Chondrocyte (in vitro differentiated cells): ENCODE results near the gene CPPED1. TPM values are rescaled to one million over a fixed set of nuclear protein-coding genes. Genes with fewer than 3 reads are reported as not detected.
"Not testable (repeated sequence)": the region's sequence is repeated elsewhere in the genome, so short reads cannot be mapped to it uniquely, and the experiment has no call there.

Experiments
- DNase-seq: peaks from one replicate; pipeline ENCODE4 v3.0.0; 2021; ENCODE audit warnings: mixed read lengths, low spot score
- H3K27ac Mint-ChIP-seq: one replicate; pipeline ENCODE4 v1.8.0; 2021; ENCODE audit warnings: mild to moderate bottlenecking, moderate library complexity, mixed read lengths; ENCODE audit not compliant: unreplicated experiment
- H3K27me3 Mint-ChIP-seq: 2 replicates; pipeline ENCODE4 v1.8.0; 2021; ENCODE audit warnings: low read depth, mixed read lengths
- H3K36me3 Mint-ChIP-seq: 2 replicates; pipeline ENCODE4 v1.8.0; 2021; ENCODE audit warnings: low read depth, mixed read lengths
- H3K4me1 Mint-ChIP-seq: 2 replicates; pipeline ENCODE4 v1.8.0; 2021; ENCODE audit warnings: low read depth, mild to moderate bottlenecking, mixed read lengths
- H3K4me3 Mint-ChIP-seq: one replicate; pipeline ENCODE4 v1.8.0; 2021; ENCODE audit warnings: mild to moderate bottlenecking, moderate library complexity, mixed read lengths; ENCODE audit not compliant: unreplicated experiment
- H3K9me3 Mint-ChIP-seq: 2 replicates; pipeline ENCODE4 v1.8.0; 2021; ENCODE audit warnings: low read depth, mixed read lengths
- total RNA-seq: library from RNA; stranded (reverse); gene quantifications from 3 replicates; pipeline ENCODE4 v1.2.1, GENCODE V29; 2021
- TF ChIP-seq, protein P1 (sequence below): fragments of 200-600 bp; sonication (generic); IDR thresholded peaks from 2 replicates; pipeline ENCODE4 v1.5.0; 2021; ENCODE audit warnings: antibody characterized with exemption, mild to moderate bottlenecking, moderate library complexity

The CPPED1 gene
- total RNA-seq, 1 donor from 2014 or later: 18.1 TPM

DNA sequence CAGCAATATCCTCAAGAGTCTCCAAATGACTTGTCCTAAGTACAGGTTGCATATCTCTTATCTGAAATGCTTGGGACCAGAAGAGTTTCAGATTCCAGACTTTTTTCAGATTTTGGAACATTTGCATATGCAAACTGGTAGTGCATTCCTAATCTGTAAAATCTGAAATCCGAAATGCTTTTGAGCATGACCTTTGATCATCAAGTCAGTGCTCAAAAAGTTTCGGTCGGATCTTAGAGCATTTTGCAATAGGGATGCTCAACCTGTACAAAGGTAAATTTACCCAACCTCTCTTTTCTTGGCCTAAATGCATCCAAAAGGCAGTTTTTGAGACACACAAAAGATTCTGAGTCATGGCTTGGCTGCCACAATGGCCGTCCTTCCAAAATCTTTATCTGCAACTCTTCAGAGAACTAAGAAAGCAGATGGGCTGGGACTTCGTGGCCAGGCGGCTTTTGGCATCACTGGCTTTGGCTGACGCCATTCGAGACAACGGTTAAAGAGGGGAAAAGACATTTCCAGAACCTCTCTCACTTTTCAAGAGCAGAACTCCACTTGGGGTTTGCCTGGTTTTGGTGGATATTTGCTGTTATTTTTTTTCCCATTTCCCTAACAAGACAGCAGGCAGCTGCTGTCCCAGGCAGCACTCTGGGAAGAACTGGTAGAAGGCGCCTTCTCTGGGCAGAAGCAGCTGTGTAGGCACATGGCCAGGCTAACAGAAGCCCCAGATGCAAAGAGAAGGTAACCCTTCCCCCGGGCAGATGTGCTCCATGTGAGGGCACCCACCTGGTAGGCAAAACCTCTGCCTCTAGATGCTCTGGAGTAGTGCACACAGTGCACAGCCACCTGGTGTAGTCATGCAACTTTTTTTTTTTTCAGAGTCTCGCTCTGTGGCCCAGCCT is 8.9 kb downstream of the CPPED1 start:
- Mint-ChIP-seq H3K9me3 (no peaks in the 10 kb centered on the region), H3K4me1 (peaks cover 15% of the 10 kb centered on the region), H3K36me3 (no peaks in the 10 kb centered on the region), H3K27ac (no peak overlapping the region), H3K4me3 (no peak overlapping the region), H3K27me3 (no peaks in the 10 kb centered on the region)
- TF ChIP-seq, protein P1, sequence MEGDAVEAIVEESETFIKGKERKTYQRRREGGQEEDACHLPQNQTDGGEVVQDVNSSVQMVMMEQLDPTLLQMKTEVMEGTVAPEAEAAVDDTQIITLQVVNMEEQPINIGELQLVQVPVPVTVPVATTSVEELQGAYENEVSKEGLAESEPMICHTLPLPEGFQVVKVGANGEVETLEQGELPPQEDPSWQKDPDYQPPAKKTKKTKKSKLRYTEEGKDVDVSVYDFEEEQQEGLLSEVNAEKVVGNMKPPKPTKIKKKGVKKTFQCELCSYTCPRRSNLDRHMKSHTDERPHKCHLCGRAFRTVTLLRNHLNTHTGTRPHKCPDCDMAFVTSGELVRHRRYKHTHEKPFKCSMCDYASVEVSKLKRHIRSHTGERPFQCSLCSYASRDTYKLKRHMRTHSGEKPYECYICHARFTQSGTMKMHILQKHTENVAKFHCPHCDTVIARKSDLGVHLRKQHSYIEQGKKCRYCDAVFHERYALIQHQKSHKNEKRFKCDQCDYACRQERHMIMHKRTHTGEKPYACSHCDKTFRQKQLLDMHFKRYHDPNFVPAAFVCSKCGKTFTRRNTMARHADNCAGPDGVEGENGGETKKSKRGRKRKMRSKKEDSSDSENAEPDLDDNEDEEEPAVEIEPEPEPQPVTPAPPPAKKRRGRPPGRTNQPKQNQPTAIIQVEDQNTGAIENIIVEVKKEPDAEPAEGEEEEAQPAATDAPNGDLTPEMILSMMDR: no peak
- no peak for DNase-seq

DNA sequence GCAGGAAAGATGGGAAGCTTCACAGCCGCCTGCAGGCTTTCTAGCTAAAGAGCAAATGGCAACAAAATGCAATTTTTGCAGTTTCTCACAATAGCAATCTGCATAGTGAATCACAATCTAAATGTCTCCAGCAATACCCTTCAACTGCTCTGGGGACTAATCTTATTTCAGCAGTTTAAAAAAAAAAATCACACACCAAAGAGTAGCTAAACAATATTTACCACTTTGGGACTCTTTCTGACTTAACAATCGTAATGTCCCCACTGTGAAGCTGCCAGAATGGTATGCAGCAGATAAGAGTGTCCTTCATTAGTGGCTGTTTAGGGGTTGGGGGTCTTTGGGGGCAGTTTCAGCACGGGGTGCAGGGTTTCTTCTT is 9.8 kb downstream of the CPPED1 start:
- peaks cover 9% of the 10 kb centered on the region for H3K4me1 Mint-ChIP-seq
- DNase-seq: no peak
- TF ChIP-seq, protein P1: no peak
- no peaks in the 10 kb centered on the region for H3K36me3 Mint-ChIP-seq
- no peaks in the 10 kb centered on the region for H3K27me3 Mint-ChIP-seq
- no peaks in the 10 kb centered on the region for H3K9me3 Mint-ChIP-seq
- H3K4me3 Mint-ChIP-seq: no peak overlapping the region
- H3K27ac Mint-ChIP-seq: no peak overlapping the region

DNA sequence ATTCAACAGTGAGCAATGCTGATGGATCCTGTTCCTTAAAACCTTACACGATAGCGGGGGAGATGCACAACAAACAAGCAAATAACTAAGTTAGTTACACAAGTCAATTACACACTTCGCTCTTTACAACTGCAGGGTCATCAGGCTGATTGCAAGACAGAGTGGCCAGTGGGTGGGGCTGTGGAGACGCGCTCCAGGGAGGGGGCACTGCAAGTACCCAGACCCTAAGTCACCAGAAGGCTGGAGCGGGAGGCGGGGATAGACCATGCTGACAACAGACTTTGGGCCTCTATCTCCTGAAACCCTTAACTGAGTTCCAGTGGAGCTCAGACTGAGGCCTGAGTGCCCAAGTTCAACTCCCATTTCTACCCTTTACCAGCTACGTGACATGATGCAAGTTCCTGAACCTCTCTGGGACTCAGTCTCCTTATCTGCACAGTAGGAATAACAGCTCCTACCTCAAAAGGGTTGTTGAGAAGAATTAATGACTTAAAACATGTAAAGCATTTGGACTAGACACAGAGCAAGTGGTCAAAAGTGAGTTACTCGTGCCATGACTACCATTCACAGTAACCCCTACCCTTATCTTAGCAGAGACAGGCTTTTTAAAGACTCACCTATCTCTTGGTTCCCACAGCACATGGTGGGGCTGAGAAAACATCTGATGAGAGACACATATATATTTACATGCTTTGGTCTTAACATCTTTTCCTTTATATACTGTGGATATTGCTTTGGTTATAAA is 10.4 kb downstream of the CPPED1 start:
- Mint-ChIP-seq H3K9me3 (no peaks in the 10 kb centered on the region), H3K4me1 (peaks cover 4% of the 10 kb centered on the region), H3K4me3 (no peak overlapping the region), H3K27ac (no peak overlapping the region), H3K36me3 (no peaks in the 10 kb centered on the region), H3K27me3 (no peaks in the 10 kb centered on the region)
- DNase-seq: no peak
- TF ChIP-seq, protein P1: no peak

DNA sequence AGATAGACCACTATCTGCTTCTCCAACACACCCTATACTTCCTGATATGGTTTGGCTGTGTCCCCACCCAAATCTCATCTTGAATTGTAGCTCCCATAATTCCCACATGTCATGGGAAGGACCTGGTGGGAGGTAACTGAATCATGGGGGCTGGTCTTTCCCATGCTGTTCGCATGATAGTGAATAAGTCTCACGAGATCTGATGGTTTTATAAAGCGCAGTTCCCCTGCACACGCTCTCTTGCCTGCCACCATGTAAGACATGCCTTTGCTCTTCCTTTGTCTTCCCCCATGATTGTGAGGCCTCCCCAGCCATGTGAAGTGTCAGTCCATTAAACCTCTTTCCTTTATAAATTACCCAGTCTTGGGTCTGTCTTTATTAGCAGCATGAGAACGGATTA is 11.2 kb downstream of the CPPED1 start:
- not testable (repeated sequence) for H3K9me3 Mint-ChIP-seq, H3K36me3 Mint-ChIP-seq, H3K27me3 Mint-ChIP-seq, H3K4me1 Mint-ChIP-seq, H3K27ac Mint-ChIP-seq, H3K4me3 Mint-ChIP-seq, DNase-seq

DNA sequence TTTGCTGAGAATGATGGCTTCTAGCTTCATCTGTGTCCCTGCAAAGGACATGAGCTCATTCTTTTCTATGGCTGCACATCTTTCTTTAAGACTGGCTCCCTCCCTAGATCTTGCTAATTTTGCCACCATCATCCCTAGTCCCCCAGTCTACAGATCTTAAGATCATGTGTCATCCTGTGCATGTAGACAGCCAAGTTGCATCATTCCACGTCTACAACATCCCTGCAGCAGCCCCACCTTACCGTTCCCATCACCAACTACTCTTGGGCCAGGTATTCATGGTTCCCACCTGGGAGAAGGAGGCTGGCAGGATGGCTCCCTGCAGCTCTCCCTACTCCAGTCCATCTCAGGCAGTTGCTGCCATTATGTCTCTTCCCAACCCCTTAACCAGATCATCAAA is 12.3 kb downstream of the CPPED1 start:
- no peaks in the 10 kb centered on the region for H3K36me3 Mint-ChIP-seq
- H3K27me3 Mint-ChIP-seq: no peaks in the 10 kb centered on the region
- H3K4me3 Mint-ChIP-seq: no peak overlapping the region
- H3K27ac Mint-ChIP-seq: no peak overlapping the region
- peaks cover 3% of the 10 kb centered on the region for H3K9me3 Mint-ChIP-seq
- H3K4me1 Mint-ChIP-seq: no peaks in the 10 kb centered on the region
- TF ChIP-seq, protein P1: no peak
- DNase-seq: no peak
